ENCODE results near the gene NTM. TPM values are rescaled to one million over a fixed set of nuclear protein-coding genes. Genes with fewer than 3 reads are reported as not detected.

The NTM gene
- total RNA-seq, 1 experiment from 2014 or later = 9.9 TPM

- H3T11ph ChIP-seq (ENCODE audit: low read length) = no peak overlapping the region
- no peaks in the 10 kb centered on the region; a peak in 1 of 5 replicates for H3K9me3 Mint-ChIP-seq
These were observed 273.9 kb downstream of the NTM start for GRCh38 chr11:131644204-131644795.

More at GRCh38 chr11:131644204-131644795, 273.9 kb downstream of the NTM start:
- Histone ChIP-seq H2BK12ac (ENCODE audit: insufficient read length, low read depth, low read length) (no peak overlapping the region), H3K27me3 (ENCODE audit: insufficient read depth, low read length) (no peaks in the 10 kb centered on the region), H2BK20ac (ENCODE audit: low read depth, low read length, poor library complexity, severe bottlenecking) (no peak overlapping the region), H3K79me1 (ENCODE audit: insufficient read depth, low read depth, low read length, poor library complexity, severe bottlenecking) (no peaks in the 10 kb centered on the region), H3K9me3 (ENCODE audit: control insufficient read depth, low read depth, low read length) (no peaks in the 10 kb centered on the region), H3K23me2 (ENCODE audit: insufficient read length, low read depth, low read length, poor library complexity, severe bottlenecking) (no peaks in the 10 kb centered on the region), H2BK120ac (ENCODE audit: low read depth, low read length, poor library complexity, severe bottlenecking) (no peak overlapping the region), H2AK5ac (ENCODE audit: insufficient read length, low read length) (no peak overlapping the region), H4K5ac (ENCODE audit: insufficient read length, low read depth, low read length) (no peak overlapping the region), H3K18ac (ENCODE audit: insufficient read length, low read depth, low read length) (no peak overlapping the region), H3K4ac (ENCODE audit: low read depth, low read length) (no peak overlapping the region), H3K27ac (ENCODE audit: insufficient read length, low read depth, low read length) (no peak overlapping the region), H3K79me2 (ENCODE audit: insufficient read depth, low read length) (no peaks in the 10 kb centered on the region), H2BK5ac (ENCODE audit: insufficient read length, low read length) (no peak overlapping the region), H3K4me2 (ENCODE audit: insufficient read depth, insufficient read length, low read length) (no peak overlapping the region), H2BK15ac (ENCODE audit: low read depth, low read length) (no peak overlapping the region), H2AFZ (ENCODE audit: low read length) (no peak overlapping the region), H3K14ac (ENCODE audit: insufficient read depth, low read length) (no peak overlapping the region), H3K56ac (ENCODE audit: insufficient read length, low read depth, low read length) (no peak overlapping the region), H4K91ac (ENCODE audit: insufficient read length, low read depth, low read length) (no peak overlapping the region), H3K9ac (ENCODE audit: extremely low read depth, insufficient read length, low read length) (no peak overlapping the region), H4K20me1 (ENCODE audit: control insufficient read depth, insufficient read depth, insufficient read length) (no peaks in the 10 kb centered on the region), H3K4me1 (ENCODE audit: insufficient read depth, low read length) (peaks cover 15% of the 10 kb centered on the region; the same call in 1 of the 2 replicates), H4K8ac (replicated peaks; ENCODE audit: insufficient read length, low read depth, low read length) (no peak overlapping the region), H3K23ac (ENCODE audit: insufficient read length, low read depth, low read length) (no peak overlapping the region)
- Mint-ChIP-seq H3K27ac (no peak overlapping the region), H3K27me3 (ENCODE audit: low read depth) (peaks cover 3% of the 10 kb centered on the region; the same call in 1 of the 2 replicates), H3K4me1 (peaks cover 50 to 60% of the 10 kb centered on the region in 2 experiments), H3K36me3 (ENCODE audit: insufficient read depth in 1 of 3, low read depth in 3 of 3) (no peaks in the 10 kb centered on the region), H3K4me3 (no peak overlapping the region)
- TF ChIP-seq CTCF (conservative IDR thresholded peaks at IDR 0.05) = no peak
- WGBS (ENCODE audit: extremely low coverage, insufficient read length, low lambda C conversion rate) = no CpG with 5 or more reads among the region's 5 CpGs
- no peak for DNase-seq
